ENCODE results near the gene ASPG. TPM values are rescaled to one million over a fixed set of nuclear protein-coding genes. Genes with fewer than 3 reads are reported as not detected.

Gene ASPG
- total RNA-seq, 4 donors from 2014 or later = 12.2 to 78.2 (median 40.8) TPM

- Histone ChIP-seq H3K27me3 (peaks cover 0 to 53% (median 0%) of the 10 kb centered on the region in 4 donors), H3K36me3 (no peaks in the 10 kb centered on the region), H3K4me1 (no peaks in the 10 kb centered on the region), H3K4me3 (no peak overlapping the region), H3K9me3 (no peaks in the 10 kb centered on the region), H3K27ac (no peak overlapping the region)
- intact Hi-C loops (cut with DNase I) = no loop called here
- DNase-seq = no peak
- 27 to 73% methylated on average over 1 to 3 of the region's 5 CpGs for WGBS, 2 donors
- no peak for TF ChIP-seq POLR2A (IDR thresholded peaks at IDR 0.05)
- no peak for TF ChIP-seq CTCF (IDR thresholded peaks at IDR 0.05)
Observed at GRCh38 chr14:104040539-104040938, 45.0 kb upstream of the ASPG start.

GRCh38 chr14:104041430-104042104, 43.9 kb upstream of the ASPG start:
- Histone ChIP-seq H3K9me3 (no peaks in the 10 kb centered on the region), H3K4me3 (no peak overlapping the region), H3K27ac (no peak overlapping the region), H3K36me3 (no peaks in the 10 kb centered on the region), H3K27me3 (peaks cover 0 to 50% (median 0%) of the 10 kb centered on the region in 4 donors), H3K4me1 (no peaks in the 10 kb centered on the region)
- no peak for DNase-seq
- TF ChIP-seq POLR2A (IDR thresholded peaks at IDR 0.05) = no peak
- no peak for TF ChIP-seq CTCF (IDR thresholded peaks at IDR 0.05)
- intact Hi-C loops (cut with DNase I) = no loop called here
- 90 to 91% methylated on average over 6 of the region's 6 CpGs for WGBS, 2 donors

- intact Hi-C loops (cut with DNase I) = no loop called here
- peaks cover 0 to 31% (median 0%) of the 10 kb centered on the region in 4 donors for H3K27me3 ChIP-seq
- 75 to 80% methylated on average over 1 to 2 of the region's 6 CpGs for WGBS, 2 donors
- H3K9me3 ChIP-seq = no peaks in the 10 kb centered on the region
- no peak overlapping the region for H3K27ac ChIP-seq
- no peak overlapping the region for H3K4me3 ChIP-seq
- H3K36me3 ChIP-seq = no peaks in the 10 kb centered on the region
- DNase-seq = no peak
- no peaks in the 10 kb centered on the region for H3K4me1 ChIP-seq
- no peak for TF ChIP-seq CTCF (IDR thresholded peaks at IDR 0.05)
- no peak for TF ChIP-seq POLR2A (IDR thresholded peaks at IDR 0.05)
Observed at GRCh38 chr14:104044016-104044415, 41.5 kb upstream of the ASPG start.

- H3K4me1 ChIP-seq = no peaks in the 10 kb centered on the region
- H3K27ac ChIP-seq = no peak overlapping the region
- H3K27me3 ChIP-seq = peaks cover 0 to 23% (median 0%) of the 10 kb centered on the region in 4 donors
- intact Hi-C loops (cut with DNase I) = no loop called here
- H3K36me3 ChIP-seq = no peaks in the 10 kb centered on the region
- H3K4me3 ChIP-seq = no peak overlapping the region
- H3K9me3 ChIP-seq = no peaks in the 10 kb centered on the region
- WGBS, 2 donors = 92 to 100% methylated on average over 3 of the region's 3 CpGs
- TF ChIP-seq CTCF (IDR thresholded peaks at IDR 0.05) = no peak
- no peak for TF ChIP-seq POLR2A (IDR thresholded peaks at IDR 0.05)
- no peak for DNase-seq
Observed at GRCh38 chr14:104047761-104048160, 37.7 kb upstream of the ASPG start.

GRCh38 chr14:104048758-104049507, 36.6 kb upstream of the ASPG start:
- H3K4me1 ChIP-seq = no peaks in the 10 kb centered on the region
- no peak overlapping the region for H3K27ac ChIP-seq
- WGBS, 2 donors = 73% methylated on average over 2 of the region's 2 CpGs; no CpG with 5 or more reads in 1 of the 2 donors
- no peaks in the 10 kb centered on the region for H3K9me3 ChIP-seq
- peaks cover 0 to 14% (median 0%) of the 10 kb centered on the region in 4 donors for H3K27me3 ChIP-seq
- no peak overlapping the region for H3K4me3 ChIP-seq
- intact Hi-C loops (cut with DNase I) = no loop called here
- no peaks in the 10 kb centered on the region for H3K36me3 ChIP-seq
- TF ChIP-seq CTCF (IDR thresholded peaks at IDR 0.05) = no peak
- no peak for TF ChIP-seq POLR2A (IDR thresholded peaks at IDR 0.05)
- DNase-seq = no peak

Data from esophagus squamous epithelium (tissue), 5 donors.